K562 (cell line): ENCODE measurements around the gene DGCR2. TPM values are rescaled to one million over a fixed set of nuclear protein-coding genes. Genes with fewer than 3 reads are reported as not detected.
A peak's percentile ranks its signal among the peaks of the same experiment; 100 is the strongest.

ENCODE experiments used
- ARHGAP35 ChIP-seq: fragments of 450-650 bp; IDR thresholded peaks from 2 replicates; pipeline ENCODE4 v1.6.1; 2018; ENCODE audit not compliant: partially characterized antibody
- BDP1 ChIP-seq: IDR thresholded peaks from 3 replicates; pipeline ENCODE4 v1.6.1; 2011; ENCODE audit not compliant: insufficient read length, insufficient read depth
- CHD2 ChIP-seq: IDR thresholded peaks from 2 replicates; pipeline ENCODE4 v1.6.1; 2011; ENCODE audit warnings: low read depth, low read length
- GTF2F1 ChIP-seq: IDR thresholded peaks from 2 replicates; pipeline ENCODE4 v1.6.1; 2011; ENCODE audit warnings: low read depth, low read length, improper control_type of control experiment
- HDAC6 ChIP-seq: IDR thresholded peaks from 2 replicates; pipeline ENCODE4 v1.6.1; 2012; ENCODE audit warnings: low read depth, mild to moderate bottlenecking, control low read depth, inconsistent platforms, low read length, moderate library complexity
- KAT8 ChIP-seq: fragments of 450-650 bp; IDR thresholded peaks from 2 replicates; pipeline ENCODE4 v1.6.1; 2016; ENCODE audit warnings: low read depth, mild to moderate bottlenecking
- SAFB2 ChIP-seq: fragments of 200-400 bp; formaldehyde crosslinking; IDR thresholded peaks from 2 replicates; pipeline ENCODE4 v1.6.1; 2018; ENCODE audit warnings: borderline replicate concordance, low read length, low read depth, moderate library complexity; ENCODE audit not compliant: severe bottlenecking
- SMAD3 ChIP-seq: fragments of 450-650 bp; formaldehyde crosslinking; conservative IDR thresholded peaks from 2 replicates; pipeline ENCODE4 v1.4.0; 2020; ENCODE audit warnings: mild to moderate bottlenecking
- SOX6 ChIP-seq: fragments of 450-650 bp; IDR thresholded peaks from 2 replicates; pipeline ENCODE4 v1.6.1; 2014; ENCODE audit warnings: mild to moderate bottlenecking
- SP1 ChIP-seq: sonication (generic); formaldehyde crosslinking; IDR thresholded peaks from 2 replicates; pipeline ENCODE4 v1.8.1; 2022; ENCODE audit warnings: mild to moderate bottlenecking, missing genetic modification reagents
- TAF7 ChIP-seq: fragments of 450-650 bp; IDR thresholded peaks from 2 replicates; pipeline ENCODE4 v1.6.1; 2016; ENCODE audit warnings: missing genetic modification characterization, missing compliant biosample characterization
- TBL1XR1 ChIP-seq, 2 experiments: IDR thresholded peaks; 2 replicates each; pipeline ENCODE4 v1.6.1; 2012; ENCODE audit warnings: improper control_type of control experiment in 2 of 2, low read length in 2 of 2, mild to moderate bottlenecking in 1 of 2
- ZNF197 ChIP-seq: fragments of 200-800 bp; sonication (Bioruptor generic); IDR thresholded peaks from 2 replicates; pipeline ENCODE4 v1.6.1; 2016; ENCODE audit warnings: low read depth, missing genetic modification characterization, missing compliant biosample characterization
- ZNF232 ChIP-seq: sonication (generic); formaldehyde crosslinking; IDR thresholded peaks from 2 replicates; pipeline ENCODE4 v1.8.0; 2022; ENCODE audit warnings: mild to moderate bottlenecking, missing genetic modification reagents
- ZNF584 ChIP-seq: fragments of 200-800 bp; sonication (Bioruptor generic); IDR thresholded peaks from 2 replicates; pipeline ENCODE4 v1.6.1; 2016; ENCODE audit warnings: low read depth, mild to moderate bottlenecking, missing genetic modification characterization, missing compliant biosample characterization
- ZNF76 ChIP-seq: fragments of 250-450 bp; sonication (Bioruptor Pico); IDR thresholded peaks from 2 replicates; pipeline ENCODE4 v1.4.0; 2020; ENCODE audit warnings: mild to moderate bottlenecking, moderate library complexity, borderline replicate concordance
- ZNF77 ChIP-seq: fragments of 250-450 bp; sonication (Bioruptor Pico); IDR thresholded peaks from 2 replicates; pipeline ENCODE4 v1.5.0; 2020
- ZNF830 ChIP-seq: fragments of 250-450 bp; sonication (Bioruptor Pico); IDR thresholded peaks from 2 replicates; pipeline ENCODE4 v1.5.0; 2021; ENCODE audit warnings: mild to moderate bottlenecking
- polyA plus RNA-seq, 8 experiments: library from polyadenylated mRNA; depleted of rRNA in 4 of 8; stranded (reverse) in 5 of 8; unstranded in 3 of 8; fragments of >200 nt; fragmentation: Nextera tagmentation in 2 of 8; fragmentation: Illumina TruSeq in 1 of 8; extraction: Ambion mirVana in 2 of 8; extraction: Trizol in 1 of 8; gene quantifications; 2 replicates each; pipeline versions ENCODE4 v1.2.1 to v1.2.3, GENCODE V29; 2011 to 2014; ENCODE audit warnings: inconsistent platforms in 1 of 8, missing spikeins in 1 of 8
- total RNA-seq, 7 experiments: library from RNA; depleted of rRNA in 6 of 7; stranded (reverse); fragments of >200 nt in 6 of 7; fragmentation: Illumina TruSeq in 2 of 7; extraction: Trizol in 2 of 7; gene quantifications; 2 replicates each; pipeline versions ENCODE4 v1.2.1 to v1.2.3, GENCODE V29; 2011 to 2021; ENCODE audit warnings: low replicate concordance in 1 of 7
- TF ChIP-seq, protein P1 (sequence below), 2 experiments: IDR thresholded peaks; 2 replicates each; pipeline ENCODE4 v1.6.1; 2011; ENCODE audit warnings: borderline replicate concordance in 1 of 2, control low read depth in 1 of 2, low read depth in 1 of 2, low read length in 1 of 2, mild to moderate bottlenecking in 1 of 2, mixed read lengths in 1 of 2, moderate library complexity in 1 of 2; ENCODE audit not compliant: insufficient read depth in 1 of 2, insufficient read length in 1 of 2, poor library complexity in 1 of 2, severe bottlenecking in 1 of 2; ENCODE audit errors: extremely low read depth in 1 of 2
- TF ChIP-seq, protein P2 (sequence below): fragments of 250-450 bp; sonication (Bioruptor Pico); IDR thresholded peaks from 2 replicates; pipeline ENCODE4 v1.5.0; 2020; ENCODE audit warnings: mild to moderate bottlenecking, borderline replicate concordance
- TF ChIP-seq, protein P3 (sequence below), 3 experiments: IDR thresholded peaks in 2 of 3; conservative IDR thresholded peaks in 1 of 3; 2 replicates each; pipeline ENCODE4 v1.5.1; 2011 to 2012; ENCODE audit warnings: low read length in 3 of 3, mild to moderate bottlenecking in 3 of 3, control low read depth in 2 of 3, improper control_type of control experiment in 1 of 3, inconsistent platforms in 1 of 3, low read depth in 1 of 3, mixed read lengths in 1 of 3, moderate library complexity in 1 of 3; ENCODE audit not compliant: insufficient read depth in 2 of 3
- TF ChIP-seq, protein P4 (sequence below): fragments of 450-650 bp; formaldehyde crosslinking; IDR thresholded peaks from 2 replicates; pipeline ENCODE4 v1.4.0; 2020; ENCODE audit warnings: mild to moderate bottlenecking, moderate library complexity
- TF ChIP-seq, protein P5 (sequence below): IDR thresholded peaks from 3 replicates; pipeline ENCODE4 v1.6.1; 2011; ENCODE audit warnings: borderline replicate concordance, mild to moderate bottlenecking; ENCODE audit not compliant: insufficient read length, insufficient read depth

DGCR2 gene
- total and polyA plus RNA-seq, 9 of the 15 experiments (the other 6 are each of a cell fraction or from before 2014, with no cell fraction given) = 0.69 to 101 (median 56.4) TPM

DNA sequence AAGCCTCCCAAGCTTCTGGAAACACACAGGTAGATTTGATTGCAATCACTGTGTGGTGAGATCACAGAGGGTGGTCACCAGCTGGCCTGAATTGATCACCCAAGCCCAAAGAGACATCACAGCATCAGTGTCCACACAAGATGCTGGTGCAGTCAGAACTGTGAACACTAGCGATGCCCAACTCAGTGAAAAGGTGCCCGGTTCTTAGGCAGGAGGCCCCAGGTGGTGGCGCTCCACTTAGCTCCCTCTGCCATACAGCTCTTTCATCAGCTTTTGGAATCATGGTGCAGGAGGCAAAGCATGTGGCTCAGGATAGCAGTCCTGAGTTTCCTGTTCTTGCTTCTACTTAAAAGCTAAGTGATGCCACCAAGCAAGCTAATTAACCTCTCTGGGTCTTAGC lies 11.1 kb downstream of the DGCR2 start (continued):
- TF ChIP-seq, protein P1, sequence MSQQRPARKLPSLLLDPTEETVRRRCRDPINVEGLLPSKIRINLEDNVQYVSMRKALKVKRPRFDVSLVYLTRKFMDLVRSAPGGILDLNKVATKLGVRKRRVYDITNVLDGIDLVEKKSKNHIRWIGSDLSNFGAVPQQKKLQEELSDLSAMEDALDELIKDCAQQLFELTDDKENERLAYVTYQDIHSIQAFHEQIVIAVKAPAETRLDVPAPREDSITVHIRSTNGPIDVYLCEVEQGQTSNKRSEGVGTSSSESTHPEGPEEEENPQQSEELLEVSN (IDR thresholded peaks at IDR 0.05; ENCODE audit: borderline replicate concordance in 1 of 2, extremely low read depth in 1 of 2, insufficient read depth in 1 of 2, insufficient read length in 1 of 2, low read depth in 1 of 2, low read length in 1 of 2, poor library complexity in 1 of 2, severe bottlenecking in 1 of 2) = no peak
- TF ChIP-seq GTF2F1 (no peak), SOX6 (no peak), ZNF197 (no peak), ZNF76 (CRISPR knock-in tag) (no peak), CHD2 (no peak), ZNF232 (CRISPR knock-in tag) (no peak), BDP1 (no peak), ZNF584 (no peak), ZNF77 (CRISPR knock-in tag) (no peak), KAT8 (no peak), SAFB2 (no peak), SMAD3 (CRISPR knock-in tag) (no peak), ZNF830 (CRISPR knock-in tag) (no peak), SP1 (no peak), TAF7 (tag) (no peak), HDAC6 (no peak), ARHGAP35 (no peak), TBL1XR1 (IDR thresholded peaks at IDR 0.05; ENCODE audit: low read length in 2 of 2) (no peak)
- TF ChIP-seq, protein P2, sequence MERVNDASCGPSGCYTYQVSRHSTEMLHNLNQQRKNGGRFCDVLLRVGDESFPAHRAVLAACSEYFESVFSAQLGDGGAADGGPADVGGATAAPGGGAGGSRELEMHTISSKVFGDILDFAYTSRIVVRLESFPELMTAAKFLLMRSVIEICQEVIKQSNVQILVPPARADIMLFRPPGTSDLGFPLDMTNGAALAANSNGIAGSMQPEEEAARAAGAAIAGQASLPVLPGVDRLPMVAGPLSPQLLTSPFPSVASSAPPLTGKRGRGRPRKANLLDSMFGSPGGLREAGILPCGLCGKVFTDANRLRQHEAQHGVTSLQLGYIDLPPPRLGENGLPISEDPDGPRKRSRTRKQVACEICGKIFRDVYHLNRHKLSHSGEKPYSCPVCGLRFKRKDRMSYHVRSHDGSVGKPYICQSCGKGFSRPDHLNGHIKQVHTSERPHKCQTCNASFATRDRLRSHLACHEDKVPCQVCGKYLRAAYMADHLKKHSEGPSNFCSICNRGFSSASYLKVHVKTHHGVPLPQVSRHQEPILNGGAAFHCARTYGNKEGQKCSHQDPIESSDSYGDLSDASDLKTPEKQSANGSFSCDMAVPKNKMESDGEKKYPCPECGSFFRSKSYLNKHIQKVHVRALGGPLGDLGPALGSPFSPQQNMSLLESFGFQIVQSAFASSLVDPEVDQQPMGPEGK (CRISPR knock-in tag) = no peak
- TF ChIP-seq, protein P3, sequence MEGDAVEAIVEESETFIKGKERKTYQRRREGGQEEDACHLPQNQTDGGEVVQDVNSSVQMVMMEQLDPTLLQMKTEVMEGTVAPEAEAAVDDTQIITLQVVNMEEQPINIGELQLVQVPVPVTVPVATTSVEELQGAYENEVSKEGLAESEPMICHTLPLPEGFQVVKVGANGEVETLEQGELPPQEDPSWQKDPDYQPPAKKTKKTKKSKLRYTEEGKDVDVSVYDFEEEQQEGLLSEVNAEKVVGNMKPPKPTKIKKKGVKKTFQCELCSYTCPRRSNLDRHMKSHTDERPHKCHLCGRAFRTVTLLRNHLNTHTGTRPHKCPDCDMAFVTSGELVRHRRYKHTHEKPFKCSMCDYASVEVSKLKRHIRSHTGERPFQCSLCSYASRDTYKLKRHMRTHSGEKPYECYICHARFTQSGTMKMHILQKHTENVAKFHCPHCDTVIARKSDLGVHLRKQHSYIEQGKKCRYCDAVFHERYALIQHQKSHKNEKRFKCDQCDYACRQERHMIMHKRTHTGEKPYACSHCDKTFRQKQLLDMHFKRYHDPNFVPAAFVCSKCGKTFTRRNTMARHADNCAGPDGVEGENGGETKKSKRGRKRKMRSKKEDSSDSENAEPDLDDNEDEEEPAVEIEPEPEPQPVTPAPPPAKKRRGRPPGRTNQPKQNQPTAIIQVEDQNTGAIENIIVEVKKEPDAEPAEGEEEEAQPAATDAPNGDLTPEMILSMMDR (IDR thresholded peaks at IDR 0.05 in 2 of 3, conservative IDR thresholded peaks at IDR 0.05 in 1 of 3; ENCODE audit: insufficient read depth in 2 of 3, low read depth in 1 of 3, low read length in 3 of 3) = peak; percentile 25 to 30 (median 29); a peak in 3 of 6 replicates
- TF ChIP-seq, protein P4, sequence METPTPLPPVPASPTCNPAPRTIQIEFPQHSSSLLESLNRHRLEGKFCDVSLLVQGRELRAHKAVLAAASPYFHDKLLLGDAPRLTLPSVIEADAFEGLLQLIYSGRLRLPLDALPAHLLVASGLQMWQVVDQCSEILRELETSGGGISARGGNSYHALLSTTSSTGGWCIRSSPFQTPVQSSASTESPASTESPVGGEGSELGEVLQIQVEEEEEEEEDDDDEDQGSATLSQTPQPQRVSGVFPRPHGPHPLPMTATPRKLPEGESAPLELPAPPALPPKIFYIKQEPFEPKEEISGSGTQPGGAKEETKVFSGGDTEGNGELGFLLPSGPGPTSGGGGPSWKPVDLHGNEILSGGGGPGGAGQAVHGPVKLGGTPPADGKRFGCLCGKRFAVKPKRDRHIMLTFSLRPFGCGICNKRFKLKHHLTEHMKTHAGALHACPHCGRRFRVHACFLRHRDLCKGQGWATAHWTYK (CRISPR knock-in tag) = no peak
- TF ChIP-seq, protein P5, sequence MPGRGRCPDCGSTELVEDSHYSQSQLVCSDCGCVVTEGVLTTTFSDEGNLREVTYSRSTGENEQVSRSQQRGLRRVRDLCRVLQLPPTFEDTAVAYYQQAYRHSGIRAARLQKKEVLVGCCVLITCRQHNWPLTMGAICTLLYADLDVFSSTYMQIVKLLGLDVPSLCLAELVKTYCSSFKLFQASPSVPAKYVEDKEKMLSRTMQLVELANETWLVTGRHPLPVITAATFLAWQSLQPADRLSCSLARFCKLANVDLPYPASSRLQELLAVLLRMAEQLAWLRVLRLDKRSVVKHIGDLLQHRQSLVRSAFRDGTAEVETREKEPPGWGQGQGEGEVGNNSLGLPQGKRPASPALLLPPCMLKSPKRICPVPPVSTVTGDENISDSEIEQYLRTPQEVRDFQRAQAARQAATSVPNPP = no peak
